H1 (cell line): ENCODE measurements around the gene PARM1. TPM values are rescaled to one million over a fixed set of nuclear protein-coding genes. Genes with fewer than 3 reads are reported as not detected.

Experiments
- CBX5 ChIP-seq: fragments of 300-800, 300-1000 bp; sonication (generic); IDR thresholded peaks from 2 replicates; pipeline ENCODE4 v1.7.1; 2016; ENCODE audit warnings: antibody characterized with exemption, low read length, low read depth
- PHF8 ChIP-seq: fragments of 200-600 bp; sonication (generic); conservative IDR thresholded peaks from 2 replicates; pipeline ENCODE4 v1.7.1; 2012; ENCODE audit warnings: low read depth, mild to moderate bottlenecking, inconsistent platforms, low read length, moderate library complexity
- RNF2 ChIP-seq: fragments of 200-900, 300-1000 bp; sonication (generic); IDR thresholded peaks from 2 replicates; pipeline ENCODE4 v1.7.1; 2016; ENCODE audit warnings: borderline replicate concordance, low read depth, mild to moderate bottlenecking, antibody characterized with exemption, low read length; ENCODE audit not compliant: poor library complexity, severe bottlenecking; ENCODE audit errors: missing control alignments
- SAP30 ChIP-seq: fragments of 300-600 bp; sonication (generic); IDR thresholded peaks from 2 replicates; pipeline ENCODE4 v1.7.1; 2012; ENCODE audit warnings: low read length, moderate library complexity, mild to moderate bottlenecking, inconsistent platforms; ENCODE audit not compliant: insufficient read depth, insufficient replicate concordance
- SP2 ChIP-seq: IDR thresholded peaks from 2 replicates; pipeline ENCODE4 v1.6.1; 2012; ENCODE audit warnings: mild to moderate bottlenecking, low read length, inconsistent platforms
- SP4 ChIP-seq: IDR thresholded peaks from 2 replicates; pipeline ENCODE4 v1.6.1; 2012; ENCODE audit warnings: low read length, inconsistent platforms
- SUZ12 ChIP-seq: fragments of 200-600 bp; sonication (generic); IDR thresholded peaks from 2 replicates; pipeline ENCODE4 v1.6.1; 2012; ENCODE audit warnings: mild to moderate bottlenecking, inconsistent platforms, low read length, moderate library complexity, mixed read lengths
- USF2 ChIP-seq: IDR thresholded peaks from 2 replicates; pipeline ENCODE4 v1.6.1; 2011; ENCODE audit warnings: low read length, improper control_type of control experiment
- polyA plus RNA-seq, 7 experiments: library from polyadenylated mRNA; depleted of rRNA in 3 of 7; stranded (reverse) in 5 of 7; unstranded in 2 of 7; fragments of >200 nt in 5 of 7; fragments of 200-250 nt in 2 of 7; gene quantifications; 1 replicate in 5 of 7; 2 replicates in 1 of 7; 4 replicates in 1 of 7; pipeline versions ENCODE4 v1.2.1 to v1.2.3, GENCODE V29; 2011 to 2013; ENCODE audit warnings: missing spikeins in 2 of 7, mixed read lengths in 2 of 7
- total RNA-seq: library from RNA; stranded (reverse); fragmentation: NEBNext Ultra II Directional; extraction: Animal tissue kit (Norgen Biotek cat#: 25700); gene quantifications from 2 replicates; pipeline ENCODE4 v1.2.1, GENCODE V29; 2021

The PARM1 gene
- total and polyA plus RNA-seq, 2 of the 8 experiments (the other 6 are each of a cell fraction or from before 2014, with no cell fraction given): 2.0 to 5.3 TPM

GRCh38 chr4:75040703-75041102 is 107.8 kb downstream of the PARM1 start (continued):
- no peak for TF ChIP-seq PHF8
- TF ChIP-seq SAP30: no peak
- no peak for TF ChIP-seq SP4
- no peak for TF ChIP-seq USF2
- TF ChIP-seq CBX5: no peak
- no peak for TF ChIP-seq RNF2
- no peak for TF ChIP-seq SP2
- TF ChIP-seq SUZ12: no peak
